ENCODE results near the gene MYH13.

MYH13 gene

GRCh38 chr17:10372906-10373305 is at the start of gene MYH13:
MYH13 (minus strand) TSS chr17:10373006; CDS start chr17:10364530, 8,476 bp downstream.
- H3K9me3 Mint-ChIP-seq = no peaks in the 10 kb centered on the region
- no peak for ATAC-seq
- no peak for DNase-seq
- no peaks in the 10 kb centered on the region for H3K4me1 Mint-ChIP-seq
- peaks cover 16% of the 10 kb centered on the region for H3K27me3 Mint-ChIP-seq
- peak within 1 kb of the TSS in 1 of 2 donors; percentile 19 for H3K27ac Mint-ChIP-seq
- H3K4me3 Mint-ChIP-seq = no peak within 1 kb of the TSS

- ATAC-seq (no peak), DNase-seq (no peak)
- H3K4me3 Mint-ChIP-seq = no peak within 1 kb of the TSS
- H3K27ac Mint-ChIP-seq = no peak within 1 kb of the TSS
- H3K4me1 Mint-ChIP-seq = no peaks in the 10 kb centered on the region
- H3K9me3 Mint-ChIP-seq = no peaks in the 10 kb centered on the region
- H3K27me3 Mint-ChIP-seq = no peaks in the 10 kb centered on the region
These were observed 49.2 kb upstream of the MYH13 start, which contains the start of gene MYH8 for GRCh38 chr17:10421900-10422542. MYH8 (minus strand) TSS chr17:10421950; CDS start chr17:10420227, 1,723 bp downstream.

GRCh38 chr17:10421211-10421610 is 48.4 kb upstream of the MYH13 start:
- no peak overlapping the region for H3K27ac Mint-ChIP-seq
- no peak for DNase-seq
- H3K4me3 Mint-ChIP-seq = no peak overlapping the region
- H3K4me1 Mint-ChIP-seq = no peaks in the 10 kb centered on the region
- no peaks in the 10 kb centered on the region for H3K9me3 Mint-ChIP-seq
- H3K27me3 Mint-ChIP-seq = no peaks in the 10 kb centered on the region
- no peak for ATAC-seq

DNA sequence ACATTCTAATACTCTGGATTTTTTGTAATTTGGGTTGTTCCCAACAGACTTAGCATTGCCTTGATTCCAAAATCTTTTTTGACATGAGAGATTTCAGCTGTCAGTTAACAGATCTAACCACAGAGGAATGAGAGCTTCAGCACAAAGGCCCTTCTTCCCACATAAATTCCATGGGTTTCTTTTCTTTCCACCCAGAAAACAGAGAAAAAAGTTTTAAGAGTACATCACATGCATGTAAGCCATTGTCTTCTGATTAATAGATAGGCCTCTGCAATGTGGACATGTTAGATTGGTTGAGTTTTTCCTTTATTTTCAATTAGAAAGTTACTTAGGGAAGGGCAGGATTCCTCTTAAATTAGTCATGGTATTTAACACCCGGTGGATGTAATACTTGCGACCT is 48.0 kb upstream of the MYH13 start:
- DNase-seq (no peak), ATAC-seq (no peak)
- no peaks in the 10 kb centered on the region for H3K9me3 Mint-ChIP-seq
- no peak overlapping the region for H3K27ac Mint-ChIP-seq
- no peak overlapping the region for H3K4me3 Mint-ChIP-seq
- no peaks in the 10 kb centered on the region for H3K27me3 Mint-ChIP-seq
- no peaks in the 10 kb centered on the region for H3K4me1 Mint-ChIP-seq

GRCh38 chr17:10417431-10417830 is 44.6 kb upstream of the MYH13 start:
- Mint-ChIP-seq H3K4me1 (no peaks in the 10 kb centered on the region), H3K27ac (no peak overlapping the region), H3K9me3 (no peaks in the 10 kb centered on the region), H3K27me3 (no peaks in the 10 kb centered on the region), H3K4me3 (no peak overlapping the region)
- no peak for DNase-seq
- ATAC-seq = no peak

DNA sequence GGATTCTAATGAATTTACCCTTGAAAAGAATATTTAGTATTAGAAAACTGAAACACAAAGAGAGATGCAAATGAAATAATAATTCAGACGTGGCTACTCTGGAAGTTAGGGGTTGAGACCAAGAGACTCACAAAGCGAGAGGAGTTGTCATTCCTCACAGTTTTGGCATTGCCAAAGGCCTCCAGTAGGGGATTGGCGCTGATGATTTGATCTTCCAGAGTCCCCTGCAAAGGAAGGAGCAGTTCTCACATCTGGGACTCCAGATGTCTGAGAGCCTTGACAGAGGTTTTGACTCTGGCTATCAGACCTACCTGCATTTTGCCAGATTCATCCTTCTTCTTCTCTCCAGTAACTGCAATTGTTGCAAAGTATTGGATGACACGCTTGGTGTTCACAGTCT is 42.4 kb upstream of the MYH13 start:
- no peaks in the 10 kb centered on the region for H3K9me3 Mint-ChIP-seq
- DNase-seq = no peak
- no peaks in the 10 kb centered on the region for H3K4me1 Mint-ChIP-seq
- ATAC-seq = no peak
- H3K27ac Mint-ChIP-seq = no peak overlapping the region
- H3K27me3 Mint-ChIP-seq = no peaks in the 10 kb centered on the region
- no peak overlapping the region for H3K4me3 Mint-ChIP-seq

DNA sequence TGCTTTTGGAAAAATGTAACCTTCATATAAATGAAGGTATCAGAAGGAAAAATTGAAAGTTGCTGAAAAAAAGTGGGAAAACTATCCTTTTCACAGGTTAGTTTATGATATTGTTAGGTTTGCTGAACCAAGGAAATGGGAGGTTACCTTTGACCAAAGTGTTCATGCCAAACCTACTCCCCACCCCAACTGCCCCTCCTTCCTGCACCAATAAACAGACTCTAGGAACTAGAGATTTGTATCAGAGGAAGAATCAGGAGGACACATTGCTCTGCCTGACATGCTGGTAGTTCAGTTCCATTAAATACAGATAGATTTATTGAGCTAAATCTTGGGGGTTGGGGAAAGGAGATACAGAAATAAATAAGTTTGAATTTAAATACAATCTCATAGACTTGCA is 30.8 kb upstream of the MYH13 start:
- Mint-ChIP-seq H3K27ac (no peak overlapping the region), H3K27me3 (peaks cover 15% of the 10 kb centered on the region), H3K4me1 (no peaks in the 10 kb centered on the region), H3K4me3 (no peak overlapping the region), H3K9me3 (no peaks in the 10 kb centered on the region)
- no peak for ATAC-seq
- DNase-seq = no peak

GRCh38 chr17:10398352-10398751 is 25.5 kb upstream of the MYH13 start:
- Mint-ChIP-seq H3K4me3 (no peak overlapping the region), H3K27me3 (peaks cover 26% of the 10 kb centered on the region), H3K9me3 (no peaks in the 10 kb centered on the region), H3K4me1 (no peaks in the 10 kb centered on the region), H3K27ac (no peak overlapping the region)
- no peak for ATAC-seq
- no peak for DNase-seq

GRCh38 chr17:10396524-10397163 is 23.8 kb upstream of the MYH13 start:
- H3K27ac Mint-ChIP-seq = no peak overlapping the region

DNA sequence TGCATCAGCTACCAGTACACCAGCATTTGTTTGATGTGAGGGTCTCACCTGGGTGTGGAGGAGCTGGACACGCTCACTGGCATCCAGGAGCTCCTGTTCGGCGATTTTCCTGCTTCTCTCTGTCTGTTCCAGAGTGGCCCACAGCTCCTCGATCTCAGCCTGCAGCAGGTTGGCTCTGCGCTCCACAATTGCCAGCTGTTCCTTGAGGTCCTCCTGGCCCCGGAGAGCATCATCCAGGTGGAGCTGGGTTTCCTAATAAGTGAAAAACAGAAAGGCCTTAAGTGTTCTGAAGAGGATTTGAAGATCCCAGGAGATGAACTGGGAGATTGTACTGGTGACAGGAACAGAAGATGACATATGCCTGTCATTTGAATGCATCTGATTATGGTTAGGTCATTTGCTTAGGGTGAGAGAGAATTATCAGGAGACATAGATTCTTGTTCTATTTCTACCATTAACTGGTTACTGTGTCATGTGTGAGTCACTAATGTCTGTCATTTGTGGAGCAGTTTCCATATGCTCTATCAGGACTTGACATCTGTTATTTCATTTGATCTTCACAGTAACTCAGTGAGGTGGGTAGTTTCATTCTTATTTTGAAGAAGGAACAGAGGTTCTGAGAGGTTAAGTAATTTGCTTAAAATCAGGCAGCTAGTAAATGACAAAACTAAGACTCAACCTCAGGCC is 21.5 kb upstream of the MYH13 start:
- Mint-ChIP-seq H3K9me3 (peaks cover 0 to under 1% of the 10 kb centered on the region in 2 donors), H3K27me3 (peaks cover 40% of the 10 kb centered on the region), H3K4me1 (no peaks in the 10 kb centered on the region), H3K4me3 (no peak overlapping the region), H3K27ac (no peak overlapping the region)
- DNase-seq (no peak), ATAC-seq (no peak)

More at GRCh38 chr17:10396524-10397163, 23.8 kb upstream of the MYH13 start:
- Mint-ChIP-seq H3K9me3 (no peaks in the 10 kb centered on the region), H3K4me1 (no peaks in the 10 kb centered on the region), H3K4me3 (no peak overlapping the region), H3K27me3 (peaks cover 36% of the 10 kb centered on the region)
- no peak for ATAC-seq
- no peak for DNase-seq

DNA sequence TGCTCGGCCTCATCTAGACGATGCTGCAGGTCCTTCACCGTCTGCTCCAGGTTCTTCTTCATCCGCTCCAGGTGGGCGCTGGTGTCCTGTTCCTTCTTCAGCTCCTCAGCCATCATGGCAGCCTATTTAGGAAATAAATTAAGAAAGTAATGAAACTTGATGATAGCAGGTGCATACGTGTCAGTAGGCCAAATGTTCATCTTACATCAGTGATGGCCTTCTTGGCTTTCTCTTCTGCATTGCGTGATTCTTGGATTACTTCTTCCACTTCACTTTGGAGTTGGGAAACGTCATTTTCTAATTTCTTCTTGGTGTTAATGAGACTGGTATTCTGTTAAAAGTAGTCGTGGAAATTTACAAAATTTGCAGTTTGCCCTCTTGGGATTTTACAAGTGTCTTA is 20.1 kb upstream of the MYH13 start:
- Mint-ChIP-seq H3K4me1 (no peaks in the 10 kb centered on the region), H3K9me3 (peaks cover 0 to 8% of the 10 kb centered on the region in 2 donors), H3K27me3 (peaks cover 37% of the 10 kb centered on the region), H3K27ac (no peak overlapping the region), H3K4me3 (no peak overlapping the region)
- DNase-seq (no peak), ATAC-seq (no peak)

DNA sequence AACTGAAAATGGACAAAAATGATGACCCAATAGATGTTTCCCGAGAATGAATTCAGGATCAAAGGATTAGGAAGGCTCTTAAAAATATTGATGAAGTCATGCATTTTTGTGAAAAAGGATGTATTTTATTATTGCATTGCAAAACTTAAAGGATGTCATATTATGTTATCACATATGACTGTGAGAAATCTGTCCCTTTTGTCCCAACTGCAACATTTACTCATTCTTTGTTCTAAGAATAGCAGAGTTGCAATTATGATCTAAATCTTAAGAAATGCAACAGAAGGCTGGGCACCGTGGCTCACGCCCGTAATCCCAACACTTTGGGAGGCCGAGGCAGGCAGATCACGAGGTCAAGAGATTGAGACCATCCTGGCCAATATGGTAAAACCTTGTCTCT is 13.1 kb upstream of the MYH13 start:
- H3K9me3 Mint-ChIP-seq = peaks cover 0 to 8% of the 10 kb centered on the region in 2 donors
- H3K27ac Mint-ChIP-seq = no peak overlapping the region
- no peak overlapping the region for H3K4me3 Mint-ChIP-seq
- H3K27me3 Mint-ChIP-seq = peaks cover 11% of the 10 kb centered on the region
- no peaks in the 10 kb centered on the region for H3K4me1 Mint-ChIP-seq
- no peak for DNase-seq
- no peak for ATAC-seq

DNA sequence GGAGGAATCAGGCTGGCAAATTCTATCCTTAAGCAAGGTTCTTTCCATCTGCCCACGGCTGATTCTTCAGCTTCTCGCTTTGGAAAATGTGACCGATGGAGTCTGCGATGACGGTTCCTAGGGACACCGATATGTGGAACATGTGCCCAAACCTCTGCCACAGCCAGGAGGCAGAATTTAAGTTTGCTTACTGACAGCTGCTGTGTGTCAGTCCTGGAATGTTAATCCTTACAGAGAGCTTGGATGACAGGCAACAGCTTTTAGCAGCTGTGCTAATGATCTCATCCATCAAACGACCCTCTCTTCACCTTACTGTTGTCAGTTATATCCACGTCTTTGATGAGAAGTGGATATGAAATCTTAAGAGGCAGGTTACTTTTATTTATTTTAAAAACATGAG is 11.4 kb upstream of the MYH13 start:
- Mint-ChIP-seq H3K27me3 (peaks cover 8% of the 10 kb centered on the region), H3K4me3 (no peak overlapping the region), H3K4me1 (no peaks in the 10 kb centered on the region), H3K27ac (no peak overlapping the region), H3K9me3 (peaks cover 0 to 6% of the 10 kb centered on the region in 2 donors)
- DNase-seq (no peak), ATAC-seq (no peak)

DNA sequence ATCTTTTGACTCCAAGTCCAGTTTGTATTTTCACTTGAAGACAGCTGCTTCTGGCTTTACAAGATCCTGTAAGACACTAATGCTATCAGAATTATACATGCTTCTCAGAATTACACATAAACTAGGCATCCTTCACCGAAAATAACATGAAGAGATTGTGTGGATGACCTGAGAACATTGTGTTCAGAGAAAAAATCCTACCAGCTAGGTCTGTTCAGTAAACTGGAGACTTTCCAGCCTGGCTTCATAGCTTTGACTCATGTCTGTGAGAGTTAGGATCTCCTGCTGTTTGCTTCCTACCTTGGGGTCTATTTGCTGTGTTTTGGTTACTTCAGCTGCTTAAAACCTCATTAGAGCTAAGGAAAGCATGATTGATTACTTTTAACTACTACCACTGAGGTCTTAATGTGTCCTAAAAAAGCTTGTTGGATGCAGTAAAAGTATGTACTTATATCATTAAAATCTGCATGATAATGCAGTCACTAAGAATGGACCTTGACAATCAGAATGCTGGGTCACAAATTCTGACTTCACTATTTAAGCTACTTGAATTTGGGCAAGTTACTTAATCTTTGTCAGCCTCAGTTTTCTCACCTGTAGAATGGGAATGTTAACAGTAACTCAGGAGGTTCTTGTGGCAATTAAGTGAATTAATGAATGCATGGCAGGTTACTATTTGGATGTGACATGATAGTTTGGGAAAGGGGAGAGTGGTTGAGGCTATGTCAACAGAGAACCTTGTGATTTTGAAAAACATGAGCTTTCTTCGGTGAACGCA is 8.0 kb upstream of the MYH13 start:
- ATAC-seq = no peak
- Mint-ChIP-seq H3K4me1 (no peaks in the 10 kb centered on the region), H3K27me3 (peaks cover 17% of the 10 kb centered on the region), H3K4me3 (no peak overlapping the region), H3K9me3 (no peaks in the 10 kb centered on the region), H3K27ac (no peak overlapping the region)
- DNase-seq = no peak

GRCh38 chr17:10370016-10370608 is 2.7 kb downstream of the MYH13 start:
- Mint-ChIP-seq H3K9me3 (no peaks in the 10 kb centered on the region), H3K4me3 (no peak overlapping the region), H3K27me3 (peaks cover 7% of the 10 kb centered on the region), H3K27ac (peak overlapping the region; percentile 36 to 40), H3K4me1 (no peaks in the 10 kb centered on the region)
- no peak for DNase-seq
- no peak for ATAC-seq
